Effector CD8-positive, alpha-beta T cell (primary cell): ENCODE data around the gene PLAAT4.
A peak's percentile ranks its signal among the peaks of the same experiment; 100 is the strongest.
"Not testable (repeated sequence)": the region's sequence is repeated elsewhere in the genome, so short reads cannot be mapped to it uniquely, and the experiment has no call there.

Source experiments
- DNase-seq: peaks from one replicate; lab custom pipeline; 2025; lab: John Stamatoyannopoulos, UW

The PLAAT4 gene

DNA sequence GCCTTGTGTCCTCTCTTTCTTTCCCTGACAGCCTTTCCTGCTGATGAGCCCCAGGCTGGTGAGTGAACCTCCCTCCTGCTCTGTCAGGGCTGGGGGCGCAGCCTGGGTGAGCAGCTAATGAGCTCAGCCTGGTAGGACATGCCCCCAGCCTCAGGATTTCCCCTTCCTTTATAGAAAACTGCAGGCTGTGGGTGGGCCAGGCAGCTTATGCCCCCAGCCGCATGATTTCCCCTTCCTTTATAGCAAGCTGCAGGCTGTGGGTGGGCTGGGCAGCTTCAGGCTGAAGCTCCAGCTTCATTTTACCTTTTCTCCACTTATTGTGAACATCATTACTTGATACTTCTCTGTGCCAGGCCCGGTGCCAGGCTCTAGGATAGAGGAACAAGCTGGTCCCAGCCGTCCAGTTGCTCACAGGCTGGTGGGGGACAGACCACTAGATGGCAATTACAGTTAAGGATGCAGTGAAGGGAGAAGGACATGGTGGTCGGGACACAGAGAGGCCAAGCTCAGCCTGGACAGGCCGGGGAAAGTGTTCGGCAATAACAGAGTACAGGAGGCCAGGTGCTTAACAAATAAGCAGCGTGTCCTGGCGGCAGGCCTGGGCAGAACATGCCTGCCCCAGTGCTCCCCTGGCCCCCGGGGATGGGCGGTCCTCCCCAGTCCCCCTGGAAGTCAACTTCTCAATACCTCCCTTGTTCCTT lies 25.4 kb upstream of the PLAAT4 start:
- no peak for DNase-seq

DNA sequence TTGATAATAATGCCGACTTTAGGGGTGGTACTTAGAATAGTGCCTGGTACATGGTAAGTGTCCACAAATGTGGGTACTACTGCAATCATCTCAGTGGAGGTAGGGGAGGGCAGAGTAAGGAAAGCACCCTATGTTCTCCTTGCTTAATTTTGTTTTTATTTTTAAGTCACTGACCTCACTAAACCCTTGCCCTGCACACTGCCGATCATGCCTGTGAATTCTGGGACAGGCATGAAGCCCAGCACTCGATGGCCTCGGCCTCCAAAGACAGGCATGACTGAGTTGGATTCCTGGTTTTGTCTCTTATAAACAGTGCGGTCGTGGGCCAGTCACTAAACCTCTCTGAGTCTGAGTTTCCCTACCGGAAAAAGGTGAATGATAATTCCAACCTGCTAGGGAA lies 23.8 kb upstream of the PLAAT4 start:
- DNase-seq, result no peak

DNA sequence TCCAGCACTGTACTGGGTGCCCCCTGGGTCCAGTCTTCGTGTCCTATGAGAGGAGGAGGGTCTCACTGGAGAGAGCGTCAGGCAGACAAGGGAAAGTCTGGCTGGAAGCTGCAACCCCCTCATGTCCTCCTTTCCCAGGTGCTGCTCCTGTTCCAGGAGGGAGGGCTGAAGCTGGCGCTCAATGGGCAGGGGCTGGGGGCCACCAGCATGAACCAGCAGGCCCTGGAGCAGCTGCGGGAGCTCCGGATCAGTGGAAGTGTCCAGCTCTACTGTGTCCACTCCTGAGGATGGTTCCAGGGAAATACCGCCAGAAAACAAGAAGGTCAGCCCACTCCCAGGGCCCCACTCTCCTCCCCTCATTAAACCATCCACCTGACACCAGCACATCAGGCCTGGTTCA lies 20.5 kb upstream of the PLAAT4 start:
- no peak for DNase-seq

DNA sequence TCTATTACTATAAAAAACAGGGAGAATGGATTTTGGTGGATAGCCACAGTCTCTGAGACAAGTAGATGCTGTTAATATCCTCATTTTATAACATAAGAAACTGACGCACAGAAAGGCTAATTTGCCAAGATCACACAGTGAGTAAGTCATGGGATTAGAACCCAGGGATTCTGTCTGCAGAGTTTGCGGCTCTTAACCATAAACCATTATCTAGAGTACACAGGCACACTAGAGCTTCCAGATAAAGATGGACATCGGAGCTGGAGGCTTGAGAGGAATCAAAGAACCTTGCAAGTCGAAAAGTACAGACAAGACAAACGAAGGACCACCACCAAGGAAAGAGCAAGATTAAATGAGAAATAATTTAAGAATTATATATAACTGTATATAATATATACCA lies 19.5 kb upstream of the PLAAT4 start:
- DNase-seq, result no peak

DNA sequence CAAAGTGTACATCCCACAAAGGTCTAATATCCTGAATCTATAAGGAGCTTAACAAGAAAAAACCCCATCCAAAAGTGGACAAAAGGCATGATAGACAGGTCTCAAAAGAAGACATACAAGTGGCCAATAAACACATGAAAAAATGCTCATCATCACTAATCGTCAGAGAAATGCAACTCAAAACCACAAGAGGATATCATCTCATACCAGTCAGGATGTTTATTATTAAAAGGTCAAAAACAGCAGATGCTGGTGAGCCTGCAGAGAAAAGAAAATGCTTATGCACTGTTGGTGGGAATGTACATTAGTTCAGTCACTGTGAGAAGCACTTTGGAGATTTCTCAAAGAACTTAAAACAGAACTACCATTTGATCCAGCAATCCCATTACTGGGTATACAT lies 18.1 kb upstream of the PLAAT4 start:
- DNase-seq, result no peak

DNA sequence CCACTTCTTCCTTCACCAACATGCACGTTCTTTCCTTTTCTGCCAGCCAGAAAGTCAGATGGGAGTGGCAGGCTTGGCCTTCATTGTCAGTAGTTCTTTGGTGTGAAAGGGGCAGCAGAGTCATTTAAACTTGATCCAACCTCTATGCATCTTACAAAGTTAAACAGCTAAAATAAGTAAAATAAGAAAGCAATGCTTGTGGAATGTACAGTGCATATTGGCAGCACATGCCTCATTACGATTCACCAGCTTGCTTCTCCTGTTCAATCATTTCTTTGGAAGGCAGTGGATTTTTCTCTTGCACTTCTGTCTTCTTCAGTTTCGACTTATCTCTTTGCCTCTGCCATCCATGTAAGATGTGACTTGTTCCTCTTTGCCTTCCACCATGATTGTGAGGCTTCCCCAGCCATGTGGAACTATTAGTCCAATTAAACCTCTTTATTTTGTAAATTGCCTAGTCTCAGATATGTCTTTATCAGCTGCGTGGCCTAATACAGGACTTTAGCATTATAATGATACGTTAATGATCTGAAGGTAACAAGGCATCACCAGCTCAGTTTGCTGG lies 15.9 kb upstream of the PLAAT4 start:
- DNase-seq, result no peak

DNA sequence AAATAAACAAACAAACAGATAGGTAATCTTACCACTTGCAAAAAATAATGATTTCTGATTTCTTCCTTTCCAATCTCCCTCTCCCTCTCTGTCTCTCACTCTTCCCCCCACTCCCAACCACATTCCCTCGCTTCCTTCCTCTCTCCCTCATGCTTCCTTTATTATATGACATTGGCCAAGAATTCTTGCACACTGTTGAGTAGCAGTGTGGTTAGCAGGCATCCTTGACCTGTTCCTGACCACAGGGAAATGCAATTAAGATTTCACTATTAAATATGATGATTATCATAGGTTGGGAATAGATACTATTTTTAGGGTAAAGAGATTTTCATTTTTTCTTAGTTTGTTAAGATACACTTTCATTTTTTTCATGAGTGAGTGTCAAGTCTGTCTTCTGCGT lies 14.7 kb upstream of the PLAAT4 start:
- DNase-seq, result no peak

DNA sequence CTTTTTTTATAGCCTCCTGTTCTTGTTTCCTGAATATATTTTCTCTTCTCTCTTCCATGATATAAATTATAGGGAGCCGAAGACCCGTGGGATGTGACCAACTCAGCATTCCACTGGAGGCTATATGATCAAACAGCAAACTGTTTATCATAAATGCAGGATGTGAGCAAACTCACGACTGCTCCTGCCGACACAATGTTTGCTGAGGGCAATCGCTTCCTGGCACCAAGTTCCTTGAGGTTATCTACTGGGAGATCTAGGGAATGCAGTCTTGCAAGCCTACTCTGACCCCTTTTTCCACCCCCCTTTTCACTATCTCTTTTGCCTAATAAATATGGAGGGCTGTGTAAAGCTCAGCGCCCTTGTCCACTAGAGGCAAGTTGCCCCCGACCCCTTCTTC lies 13.5 kb upstream of the PLAAT4 start:
- no peak for DNase-seq

DNA sequence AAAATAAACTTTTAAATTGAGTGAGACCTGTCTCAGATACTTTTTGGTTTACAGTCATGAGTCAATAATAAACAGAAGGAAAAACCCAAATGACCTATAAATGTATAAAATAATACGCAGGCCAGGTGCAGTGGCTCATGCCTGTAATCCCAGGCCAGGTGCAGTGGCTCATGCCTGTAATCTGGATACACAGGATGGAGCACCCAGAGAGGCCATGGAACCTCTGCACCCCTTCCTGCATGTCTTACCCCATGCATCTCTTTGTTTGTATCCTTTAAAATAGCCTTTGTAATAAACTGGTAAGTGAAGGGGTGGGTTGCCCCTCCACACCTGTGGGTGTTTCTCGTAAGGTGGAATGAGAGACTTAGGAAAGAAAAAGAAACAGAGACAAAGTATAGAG lies 8.9 kb upstream of the PLAAT4 start:
- no peak for DNase-seq

DNA sequence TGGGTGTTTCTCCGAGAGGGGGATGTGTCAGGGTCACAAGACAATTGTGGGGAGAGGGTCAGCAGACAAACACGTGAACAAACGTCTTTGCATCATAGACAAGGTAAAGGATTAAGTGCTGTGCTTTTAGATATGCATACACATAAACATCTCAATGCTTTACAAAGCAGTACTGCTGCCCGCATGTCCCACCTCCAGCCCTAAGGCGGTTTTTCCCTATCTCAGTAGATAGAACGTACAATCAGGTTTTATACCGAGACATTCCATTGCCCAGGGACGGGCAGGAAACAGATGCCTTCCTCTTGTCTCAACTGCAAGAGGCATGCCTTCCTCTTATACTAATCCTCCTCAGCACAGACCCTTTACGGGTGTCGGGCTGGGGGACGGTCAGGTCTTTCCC lies 8.5 kb upstream of the PLAAT4 start:
- not testable (repeated sequence) for DNase-seq

DNA sequence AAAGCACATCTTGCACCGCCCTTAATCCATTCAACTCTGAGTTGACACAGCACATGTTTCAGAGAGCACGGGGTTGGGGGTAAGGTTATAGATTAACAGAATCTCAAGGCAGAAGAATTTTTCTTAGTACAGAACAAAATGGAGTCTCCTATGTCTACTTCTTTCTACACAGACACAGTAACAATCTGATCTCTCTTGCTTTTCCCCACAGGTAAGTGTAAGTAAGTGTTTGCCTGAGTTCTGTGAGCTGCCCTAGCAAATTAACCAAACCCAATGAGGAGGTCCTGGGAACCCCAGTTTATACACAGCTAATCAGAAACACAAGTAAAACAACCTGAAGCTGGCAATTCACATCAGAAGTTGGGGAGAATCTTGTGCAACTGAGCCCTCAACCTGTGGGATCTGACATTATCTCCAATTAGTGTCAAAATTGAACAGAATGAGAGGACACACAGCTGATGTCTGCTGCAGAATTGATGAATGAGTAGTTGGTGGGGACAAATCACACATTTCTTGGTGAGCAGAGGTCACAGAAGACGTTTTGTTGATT lies 7.8 kb upstream of the PLAAT4 start:
- not testable (repeated sequence) for DNase-seq

DNA sequence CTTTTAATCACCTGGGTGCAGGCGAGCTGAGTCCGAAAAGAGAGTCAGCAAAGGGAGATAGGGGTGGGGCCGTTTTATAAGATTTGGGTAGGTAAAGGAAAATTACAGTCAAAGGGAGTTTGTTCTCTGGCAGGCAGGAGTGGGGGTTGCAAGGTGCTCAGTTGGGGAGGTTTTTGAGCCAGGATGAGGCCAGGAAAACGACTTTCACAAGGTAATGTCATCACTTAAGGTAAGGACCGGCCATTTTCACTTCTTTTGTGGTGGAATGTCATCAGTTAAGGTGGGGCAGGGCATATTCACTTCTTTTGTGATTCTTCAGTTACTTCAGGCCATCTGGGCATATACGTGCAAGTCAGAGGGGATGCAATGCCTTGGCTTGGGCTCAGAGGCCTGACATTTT lies 7.2 kb upstream of the PLAAT4 start:
- not testable (repeated sequence) for DNase-seq

DNA sequence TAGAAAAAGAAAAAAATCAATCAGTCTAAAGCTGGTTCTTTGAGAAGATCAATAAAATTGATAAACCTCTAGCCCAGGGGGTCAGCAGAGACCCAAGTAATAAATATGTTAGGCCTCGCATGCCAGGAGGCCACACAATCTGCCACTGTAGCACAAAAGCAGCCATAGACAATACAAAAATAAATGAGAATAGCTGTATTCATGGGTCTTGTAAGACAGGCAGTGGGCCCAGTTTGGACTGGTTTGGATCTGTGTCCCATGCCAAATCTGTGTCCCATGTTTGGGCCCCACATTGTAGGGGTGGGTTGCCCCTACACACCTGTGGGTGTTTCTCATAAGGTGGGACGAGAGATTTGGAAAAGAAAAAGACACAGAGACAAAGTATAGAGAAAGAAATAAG lies 6.6 kb upstream of the PLAAT4 start:
- DNase-seq, result no peak

DNA sequence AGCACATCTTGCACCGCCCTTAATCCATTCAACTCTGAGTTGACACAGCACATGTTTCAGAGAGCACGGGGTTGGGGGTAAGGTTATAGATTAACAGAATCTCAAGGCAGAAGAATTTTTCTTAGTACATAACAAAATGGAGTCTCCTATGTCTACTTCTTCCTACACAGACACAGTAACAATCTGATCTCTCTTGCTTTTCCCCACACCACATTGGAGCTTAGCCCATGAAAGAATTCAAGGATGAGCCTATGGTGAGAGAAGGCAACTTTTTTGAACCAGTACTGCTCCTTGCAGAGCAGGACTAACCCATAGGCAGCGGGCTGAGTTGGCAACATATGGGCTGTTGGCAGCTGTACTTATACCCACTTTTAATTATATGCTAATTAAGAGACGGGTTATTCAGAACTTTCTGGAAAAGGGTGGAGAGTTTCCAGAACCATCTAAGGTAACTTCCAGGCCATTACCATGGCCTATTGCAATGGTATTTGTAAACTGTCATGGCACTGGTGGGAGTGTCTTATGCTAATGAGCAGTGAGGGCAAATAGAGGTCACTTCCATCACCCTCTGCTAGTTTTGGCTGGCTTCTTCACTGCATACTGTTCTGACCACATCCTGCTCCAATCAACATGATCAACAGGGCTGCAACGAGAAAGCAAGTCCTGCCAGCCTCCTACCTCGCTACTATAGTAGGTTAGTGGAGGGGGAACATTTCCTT lies 5.4 kb upstream of the PLAAT4 start:
- DNase-seq, result peak; percentile 24

DNA sequence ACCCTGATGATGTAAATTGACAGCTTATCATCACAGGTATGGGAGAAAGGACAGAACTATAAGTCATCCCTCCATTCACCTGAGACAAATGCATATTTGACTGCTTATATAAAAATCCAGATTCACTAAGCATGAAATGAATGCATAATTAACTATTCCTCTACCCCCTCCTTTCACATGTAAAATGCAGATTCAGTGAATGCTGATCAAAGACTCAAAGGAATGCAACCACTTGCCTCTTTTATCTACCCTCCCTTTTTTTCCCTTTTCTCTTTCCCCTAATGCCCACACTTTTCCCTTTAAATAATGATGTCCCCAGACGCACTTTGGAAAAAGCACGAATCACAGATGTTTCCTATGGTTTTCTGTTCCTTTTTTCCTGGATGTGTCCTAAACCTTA lies 4.5 kb upstream of the PLAAT4 start:
- DNase-seq, result no peak

DNA sequence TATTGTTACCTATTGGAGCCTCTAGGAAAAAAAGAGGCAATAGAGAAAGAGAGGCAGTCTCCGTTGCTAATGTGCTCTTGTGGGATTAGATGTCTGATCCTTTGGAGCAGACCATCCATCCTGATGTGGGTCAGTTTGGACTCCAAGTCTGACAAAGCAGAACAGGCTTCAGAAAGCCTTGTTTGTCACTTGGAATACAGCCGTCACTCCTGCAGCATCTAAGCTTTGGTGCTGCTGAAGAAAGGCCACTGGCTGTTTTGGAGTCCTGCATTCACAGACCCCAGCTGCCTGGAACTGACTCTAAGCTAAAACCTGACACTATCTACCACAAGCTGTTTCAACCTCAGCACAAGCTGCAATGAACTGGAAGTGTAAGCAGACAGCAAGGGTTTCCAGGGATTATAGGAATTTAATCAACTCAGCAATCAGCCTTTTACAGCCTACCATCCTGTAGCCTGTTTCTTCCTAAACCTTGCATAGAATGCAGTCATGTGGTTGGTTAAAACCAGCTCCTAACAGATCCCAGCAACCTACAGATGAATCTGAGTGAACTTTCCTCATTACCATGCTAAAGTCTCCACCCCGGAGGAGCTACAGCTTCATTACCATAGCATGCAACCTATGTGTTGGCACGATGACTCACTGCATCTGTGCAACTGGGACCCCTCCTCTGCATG lies 3.7 kb upstream of the PLAAT4 start:
- DNase-seq, result no peak

DNA sequence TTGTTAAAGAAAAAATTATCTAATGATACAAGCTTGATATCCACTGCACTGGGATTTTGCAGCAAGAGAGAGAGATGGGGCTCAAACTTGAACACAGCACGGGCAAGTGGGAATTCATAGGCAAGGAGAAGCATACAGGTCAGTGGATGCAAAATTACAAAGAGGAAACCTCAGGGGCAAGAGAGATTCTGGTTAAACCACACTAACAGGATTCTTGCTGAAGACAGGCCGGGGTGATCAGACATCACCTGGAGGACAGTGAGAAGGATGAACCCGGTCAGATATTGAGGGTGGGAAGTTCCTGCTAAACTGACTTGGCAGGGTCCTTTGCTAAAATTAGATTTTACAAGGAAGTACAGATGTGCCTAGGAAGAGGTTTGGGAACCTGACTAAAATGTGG lies 2.5 kb upstream of the PLAAT4 start:
- DNase-seq, result no peak

DNA sequence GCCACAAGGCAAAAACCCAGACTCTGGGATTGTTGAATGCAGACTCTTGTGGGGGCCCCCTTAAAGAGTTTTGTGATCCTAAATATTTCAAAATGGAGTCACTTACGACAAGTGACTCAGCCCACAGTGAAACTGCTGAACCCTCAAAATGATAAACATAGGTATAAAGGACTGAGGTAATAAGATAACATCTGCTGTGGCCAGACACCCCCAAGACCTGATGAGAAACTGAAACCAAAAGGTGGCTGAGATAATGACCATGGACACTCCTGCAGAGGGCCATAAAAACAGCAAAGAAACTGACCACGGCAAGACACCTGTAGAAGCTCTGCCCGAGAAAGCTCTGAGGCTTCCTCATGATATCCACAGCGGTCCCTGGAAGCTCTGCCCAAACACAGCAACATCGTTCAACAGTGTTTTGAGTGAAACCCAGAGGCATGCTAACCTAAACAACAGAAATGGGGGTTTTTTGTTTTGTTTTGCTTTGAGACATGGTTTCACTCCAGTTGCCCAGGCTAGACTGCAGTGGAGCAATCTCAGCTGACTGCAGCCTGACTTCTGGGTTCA lies 1.6 kb upstream of the PLAAT4 start:
- no peak for DNase-seq

DNA sequence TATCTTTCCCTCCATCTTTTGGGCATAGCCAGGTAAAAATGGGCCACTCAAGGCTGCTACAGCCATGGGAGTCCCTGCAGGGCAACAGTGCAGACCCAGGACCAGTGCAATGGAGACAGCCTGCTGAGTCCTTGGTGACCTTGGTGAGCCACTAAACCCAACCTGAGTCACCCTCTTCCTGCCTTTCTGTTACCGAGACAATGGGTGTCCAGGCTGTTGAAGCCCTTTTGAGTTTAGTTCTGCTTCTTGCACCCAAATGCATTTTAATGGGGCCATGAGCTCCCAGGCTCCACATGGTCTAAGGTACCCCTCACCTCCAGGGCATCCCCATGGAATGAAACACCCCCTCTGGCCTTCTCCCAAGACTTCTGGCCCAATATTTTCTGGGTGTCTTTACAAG lies 874 bp upstream of the PLAAT4 start:
- no peak for DNase-seq

DNA sequence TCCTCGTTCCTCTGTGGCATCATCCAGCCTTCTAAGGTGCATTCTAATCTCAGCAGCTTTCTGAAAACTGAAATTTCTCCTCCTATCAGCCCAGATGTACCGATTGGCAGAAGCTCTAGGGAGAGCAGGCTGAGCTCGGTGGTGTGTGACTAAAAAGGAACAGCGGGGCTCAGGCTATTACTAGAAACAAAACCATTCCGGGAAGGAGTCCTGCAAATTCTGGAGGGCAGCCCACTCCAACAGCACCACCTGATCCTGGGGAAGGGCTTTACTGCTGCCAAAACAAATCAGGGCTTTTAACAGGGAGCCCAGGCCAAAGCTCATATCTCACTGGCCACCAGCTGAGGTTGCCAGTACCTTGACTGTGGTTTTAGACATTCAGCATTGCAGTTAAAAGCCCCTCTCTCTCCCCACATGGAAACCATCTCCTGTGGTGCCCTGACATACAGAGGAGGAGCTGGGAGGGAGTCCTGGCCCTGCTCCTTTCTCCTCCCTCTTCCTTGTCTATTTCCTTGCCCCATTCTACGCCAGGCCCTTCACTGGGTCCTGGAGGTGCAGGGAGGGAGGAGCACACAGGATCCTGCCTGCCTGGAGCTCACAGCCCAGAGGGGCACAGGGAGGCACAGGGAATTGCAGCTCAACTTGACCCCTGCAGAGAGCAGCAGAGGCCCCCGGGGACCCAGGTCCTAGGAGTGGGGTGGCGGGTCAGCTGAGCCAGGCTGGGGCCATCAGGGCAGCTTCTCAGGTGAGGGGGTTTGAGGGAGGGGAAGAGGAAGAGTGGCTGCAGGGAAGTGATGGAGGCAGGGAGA lies 889 bp downstream of the PLAAT4 start:
- no peak for DNase-seq

DNA sequence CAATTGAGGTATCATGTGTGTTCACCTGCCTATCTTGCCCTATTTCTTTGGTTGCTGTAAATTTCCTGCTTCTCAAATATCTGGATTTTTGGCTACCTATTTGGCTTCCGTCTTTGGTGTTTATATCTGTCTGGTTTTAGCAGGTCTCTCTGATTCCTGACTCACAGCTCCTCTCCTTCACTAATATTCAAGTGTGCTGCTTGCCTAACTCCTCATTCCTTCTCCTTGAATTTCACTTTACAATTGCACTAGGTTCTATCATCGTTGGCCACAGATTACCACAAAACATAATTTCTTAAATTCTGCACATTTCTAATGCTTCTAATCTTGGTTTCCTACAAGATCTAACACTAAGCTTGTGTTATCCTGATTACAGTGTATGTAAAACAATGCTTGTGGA lies 5.9 kb downstream of the PLAAT4 start:
- DNase-seq, result not testable (repeated sequence)
